ENCODE results near the gene CDH8.

CDH8 gene

DNA sequence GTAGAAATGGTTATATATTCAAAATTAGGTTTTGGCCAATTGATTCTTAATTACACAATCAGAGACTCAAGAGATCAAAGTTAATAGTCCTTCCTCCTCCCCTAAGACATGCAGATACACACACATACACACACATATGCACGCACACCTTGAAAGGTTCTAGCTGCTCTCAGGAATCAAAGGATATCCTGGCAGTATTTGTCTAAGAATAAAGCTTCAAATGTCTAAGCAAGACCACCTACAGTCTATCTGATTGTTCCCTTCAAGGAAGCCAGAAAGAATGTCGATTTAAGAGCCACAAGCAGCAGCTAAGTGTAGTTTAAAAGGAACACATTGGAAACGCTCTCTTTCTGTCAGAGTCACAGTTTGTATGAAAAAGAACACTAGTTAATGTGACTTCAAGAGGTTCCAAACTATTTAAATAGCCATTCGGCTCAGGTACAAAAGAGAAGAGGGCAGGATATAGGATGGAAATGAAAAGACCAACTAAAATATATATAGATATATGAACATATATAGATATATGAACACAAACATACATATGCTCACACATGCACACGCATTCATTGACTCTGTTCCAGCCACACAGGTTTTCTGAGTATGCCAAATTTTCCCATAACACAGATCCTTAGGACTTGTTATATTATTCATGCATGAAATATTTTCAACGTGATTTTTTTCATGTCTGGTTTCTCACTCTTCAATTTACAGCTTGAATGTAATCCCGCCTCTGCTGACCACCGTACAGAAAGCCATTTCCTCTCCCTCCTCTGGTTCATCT is 79.0 kb downstream of the CDH8 start:
- no peaks in the 10 kb centered on the region for H3K9me3 ChIP-seq
- no peaks in the 10 kb centered on the region for H3K4me1 ChIP-seq
- no peaks in the 10 kb centered on the region for H3K27me3 ChIP-seq
- TF ChIP-seq, protein P1, sequence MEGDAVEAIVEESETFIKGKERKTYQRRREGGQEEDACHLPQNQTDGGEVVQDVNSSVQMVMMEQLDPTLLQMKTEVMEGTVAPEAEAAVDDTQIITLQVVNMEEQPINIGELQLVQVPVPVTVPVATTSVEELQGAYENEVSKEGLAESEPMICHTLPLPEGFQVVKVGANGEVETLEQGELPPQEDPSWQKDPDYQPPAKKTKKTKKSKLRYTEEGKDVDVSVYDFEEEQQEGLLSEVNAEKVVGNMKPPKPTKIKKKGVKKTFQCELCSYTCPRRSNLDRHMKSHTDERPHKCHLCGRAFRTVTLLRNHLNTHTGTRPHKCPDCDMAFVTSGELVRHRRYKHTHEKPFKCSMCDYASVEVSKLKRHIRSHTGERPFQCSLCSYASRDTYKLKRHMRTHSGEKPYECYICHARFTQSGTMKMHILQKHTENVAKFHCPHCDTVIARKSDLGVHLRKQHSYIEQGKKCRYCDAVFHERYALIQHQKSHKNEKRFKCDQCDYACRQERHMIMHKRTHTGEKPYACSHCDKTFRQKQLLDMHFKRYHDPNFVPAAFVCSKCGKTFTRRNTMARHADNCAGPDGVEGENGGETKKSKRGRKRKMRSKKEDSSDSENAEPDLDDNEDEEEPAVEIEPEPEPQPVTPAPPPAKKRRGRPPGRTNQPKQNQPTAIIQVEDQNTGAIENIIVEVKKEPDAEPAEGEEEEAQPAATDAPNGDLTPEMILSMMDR (IDR thresholded peaks at IDR 0.05; ENCODE audit: low read depth, low read length) = no peak
- no peak for DNase-seq
- no peaks in the 10 kb centered on the region for H3K36me3 ChIP-seq
- H3K4me3 ChIP-seq (ENCODE audit: low read depth, low read length) = no peak overlapping the region

DNA sequence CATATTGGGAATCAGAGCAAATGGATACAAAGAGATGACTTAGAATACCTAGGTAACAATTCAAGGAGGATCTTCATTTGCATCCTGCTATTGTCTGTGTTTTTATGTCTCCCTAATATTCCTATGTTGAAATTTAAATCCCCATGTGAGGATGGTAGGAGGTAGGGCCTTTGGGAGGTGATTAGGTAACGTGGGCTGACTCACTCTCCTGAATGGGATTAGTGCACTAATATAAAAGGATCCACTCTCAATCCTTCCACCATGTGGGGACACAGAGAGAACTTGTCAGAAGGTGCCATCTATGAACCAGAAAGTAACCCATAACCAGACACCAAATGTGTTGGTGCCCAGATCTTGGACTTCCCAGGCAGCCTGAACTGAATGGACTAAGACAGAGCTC is 83.4 kb downstream of the CDH8 start:
- no peaks in the 10 kb centered on the region for H3K36me3 ChIP-seq
- DNase-seq = no peak
- no peak overlapping the region for H3K4me3 ChIP-seq (ENCODE audit: low read depth, low read length)
- H3K4me1 ChIP-seq = no peaks in the 10 kb centered on the region
- no peaks in the 10 kb centered on the region for H3K9me3 ChIP-seq
- no peaks in the 10 kb centered on the region for H3K27me3 ChIP-seq
- TF ChIP-seq, protein P1 (IDR thresholded peaks at IDR 0.05; ENCODE audit: low read depth, low read length) = no peak

DNA sequence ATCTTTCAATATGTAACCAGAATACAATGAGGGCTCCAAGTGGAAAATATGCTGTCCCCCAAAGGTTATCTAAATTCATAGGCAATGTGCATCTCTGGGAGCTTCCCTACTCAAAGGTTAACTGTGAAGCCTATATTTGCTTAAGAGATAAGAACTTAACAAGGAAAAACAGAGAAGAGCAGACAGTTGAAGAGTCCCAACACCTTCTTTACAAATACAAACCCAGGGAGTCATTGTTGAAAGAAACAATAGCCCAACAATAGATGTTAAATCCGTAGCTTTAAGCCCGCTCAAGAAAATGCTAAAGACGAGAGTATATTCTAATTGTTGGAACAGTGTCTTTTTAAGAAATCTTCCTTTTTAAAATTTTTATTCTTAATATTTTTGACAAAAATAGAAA is 87.8 kb downstream of the CDH8 start:
- no peak for DNase-seq
- Histone ChIP-seq H3K9me3 (no peaks in the 10 kb centered on the region), H3K27me3 (no peaks in the 10 kb centered on the region), H3K4me3 (ENCODE audit: low read depth, low read length) (no peak overlapping the region), H3K36me3 (no peaks in the 10 kb centered on the region), H3K4me1 (no peaks in the 10 kb centered on the region)
- TF ChIP-seq, protein P1 (IDR thresholded peaks at IDR 0.05; ENCODE audit: low read depth, low read length) = no peak

DNA sequence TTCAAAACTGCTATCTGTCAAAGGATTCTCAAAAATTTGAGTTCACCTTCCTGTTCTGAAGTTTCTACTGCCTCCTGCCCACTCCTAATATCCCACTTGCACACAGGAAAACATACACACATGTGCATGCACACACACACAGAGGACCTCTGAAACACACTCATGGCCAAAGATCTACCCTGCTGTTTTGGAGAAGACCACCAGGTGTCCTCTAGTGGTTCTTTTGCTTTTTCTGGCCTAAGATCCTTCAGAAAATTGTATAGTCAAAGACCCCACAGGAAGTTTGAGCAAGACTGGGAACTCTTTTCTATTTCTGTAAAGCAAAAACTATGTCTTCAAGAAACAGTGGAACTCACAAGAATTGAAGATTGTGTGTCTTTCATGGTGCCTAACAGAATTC is 90.2 kb downstream of the CDH8 start:
- no peaks in the 10 kb centered on the region for H3K27me3 ChIP-seq
- H3K9me3 ChIP-seq = no peaks in the 10 kb centered on the region
- TF ChIP-seq, protein P1 (IDR thresholded peaks at IDR 0.05; ENCODE audit: low read depth, low read length) = no peak
- no peak overlapping the region for H3K4me3 ChIP-seq (ENCODE audit: low read depth, low read length)
- H3K36me3 ChIP-seq = no peaks in the 10 kb centered on the region
- no peaks in the 10 kb centered on the region for H3K4me1 ChIP-seq
- no peak for DNase-seq

DNA sequence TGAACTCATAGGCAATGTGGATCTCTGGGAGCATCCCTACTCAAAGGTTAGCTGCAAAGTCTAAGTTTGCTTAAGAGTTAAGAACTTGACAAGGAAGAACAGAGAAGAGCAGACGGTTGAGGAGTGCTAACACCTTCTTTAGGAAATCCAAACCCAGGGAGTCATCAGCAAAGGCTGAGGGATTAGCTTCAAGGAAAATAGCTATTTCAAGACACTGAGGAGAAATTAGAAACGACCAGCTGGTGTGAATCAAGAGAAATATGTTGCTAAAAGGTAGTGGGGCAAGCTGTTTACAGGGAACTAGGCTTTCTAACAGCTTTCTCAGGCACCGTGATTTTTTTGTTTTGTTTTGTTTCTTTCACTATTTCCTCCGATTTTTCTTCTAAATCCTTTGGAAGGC is 90.7 kb downstream of the CDH8 start:
- DNase-seq = no peak
- H3K4me3 ChIP-seq (ENCODE audit: low read depth, low read length) = no peak overlapping the region
- H3K36me3 ChIP-seq = no peaks in the 10 kb centered on the region
- H3K27me3 ChIP-seq = no peaks in the 10 kb centered on the region
- H3K4me1 ChIP-seq = no peaks in the 10 kb centered on the region
- TF ChIP-seq, protein P1 (IDR thresholded peaks at IDR 0.05; ENCODE audit: low read depth, low read length) = no peak
- H3K9me3 ChIP-seq = no peaks in the 10 kb centered on the region

DNA sequence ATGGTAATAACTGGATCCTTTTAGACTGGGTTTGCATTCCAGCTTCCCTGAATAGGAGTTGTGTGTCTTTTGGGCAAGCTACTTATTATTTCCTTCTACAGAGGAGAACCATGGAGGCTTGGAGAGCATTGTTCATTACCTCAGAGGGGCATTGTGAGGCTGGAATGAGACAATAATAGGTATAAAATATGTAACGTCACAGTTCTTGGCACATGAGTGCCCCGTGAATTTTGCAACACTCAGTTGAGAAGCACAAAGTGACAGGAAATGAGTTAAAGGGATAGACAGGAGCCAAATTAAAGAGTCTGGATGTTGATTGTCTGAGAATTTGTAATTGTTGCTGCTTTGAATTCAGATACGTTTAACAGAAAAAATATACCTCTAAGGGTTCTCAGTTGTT is 92.2 kb downstream of the CDH8 start:
- no peak for DNase-seq
- H3K9me3 ChIP-seq = no peaks in the 10 kb centered on the region; the same call in 1 of the 2 replicates
- no peak overlapping the region for H3K4me3 ChIP-seq (ENCODE audit: low read depth, low read length)
- TF ChIP-seq, protein P1 (IDR thresholded peaks at IDR 0.05; ENCODE audit: low read depth, low read length) = no peak
- no peaks in the 10 kb centered on the region for H3K36me3 ChIP-seq
- no peaks in the 10 kb centered on the region for H3K4me1 ChIP-seq
- H3K27me3 ChIP-seq = no peaks in the 10 kb centered on the region

All from BE2C (cell line).